Activated T-helper 1 cell treated with anti-CD3 and anti-CD28 coated beads, Interleukin-12 subunit alpha, Interleukin-12 subunit beta, Interleukin-2, Interleukin-4 antibody, amounts not matched to agents 30 ng/mL and 10 ng/mL and 1 ng/mL, durations not matched to agents 14 hours and 24 hours and 36 hours (primary cell): Measurements from ENCODE around the gene TMEM178B. TPM values are rescaled to one million over a fixed set of nuclear protein-coding genes. Genes with fewer than 3 reads are reported as not detected.
A peak's percentile ranks its signal among the peaks of the same experiment; 100 is the strongest.
"Not testable (repeated sequence)": the region's sequence is repeated elsewhere in the genome, so short reads cannot be mapped to it uniquely, and the experiment has no call there.

Experiments used
- DNase-seq: peaks from one replicate; pipeline ENCODE4 v3.0.0; 2021; ENCODE audit warnings: low spot score
- H3K27ac Mint-ChIP-seq: one replicate; pipeline ENCODE4 v1.8.0; 2021; ENCODE audit warnings: mild to moderate bottlenecking, mixed read lengths
- H3K27me3 Mint-ChIP-seq: one replicate; pipeline ENCODE4 v1.8.0; 2022; ENCODE audit warnings: mild to moderate bottlenecking, moderate library complexity, mixed read lengths; ENCODE audit not compliant: insufficient read depth
- H3K36me3 Mint-ChIP-seq: one replicate; pipeline ENCODE4 v1.8.0; 2021; ENCODE audit warnings: low read depth, mixed read lengths
- H3K4me1 Mint-ChIP-seq: one replicate; pipeline ENCODE4 v1.8.0; 2021; ENCODE audit warnings: low read depth, mixed read lengths
- H3K4me3 Mint-ChIP-seq: one replicate; pipeline ENCODE4 v1.8.0; 2021; ENCODE audit warnings: mild to moderate bottlenecking, moderate library complexity, mixed read lengths
- H3K9me3 Mint-ChIP-seq: one replicate; pipeline ENCODE4 v1.8.0; 2021; ENCODE audit warnings: mixed read lengths
- intact Hi-C: fragments of 100-400 bp; cut with micrococcal nuclease; formaldehyde crosslinking; loops from one replicate; pipeline ENCODE4 v1.15.1; 2024
- total RNA-seq: library from RNA; stranded (reverse); gene quantifications from 2 replicates; pipeline ENCODE4 v1.2.3, GENCODE V29; 2022

TMEM178B gene
- total RNA-seq, 1 donor from 2014 or later, result 2.5 TPM

DNA sequence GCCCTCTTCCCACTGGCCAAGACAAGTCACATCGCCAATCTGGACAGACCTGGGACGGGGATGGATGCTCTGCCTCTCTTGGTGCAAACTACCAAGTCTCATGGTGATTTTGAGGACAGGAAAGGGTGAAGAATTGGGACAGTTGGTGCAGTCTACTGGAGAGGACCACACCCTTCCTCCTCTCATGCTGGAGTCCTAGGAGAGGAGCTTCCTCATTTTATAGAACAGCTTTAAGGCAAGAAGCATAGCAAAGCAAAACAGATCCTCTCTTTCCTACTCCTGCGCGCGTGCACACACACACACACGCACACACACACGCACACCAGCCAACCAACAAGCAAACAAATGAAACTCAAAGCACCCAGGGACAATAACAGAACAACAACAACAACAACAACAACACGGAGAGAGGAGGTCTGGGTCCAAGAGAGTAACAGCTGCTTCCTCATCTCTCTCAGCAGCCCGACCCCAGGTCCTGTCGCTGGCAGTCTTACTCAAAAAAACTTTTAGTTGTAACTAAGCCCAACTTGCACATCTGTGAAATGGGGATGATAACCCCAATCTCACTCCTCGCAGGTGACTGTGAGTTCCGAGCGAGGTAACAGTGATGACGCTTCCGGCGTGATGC lies 83.4 kb downstream of the TMEM178B start:
- H3K4me1 Mint-ChIP-seq, result no peaks in the 10 kb centered on the region
- no peak overlapping the region for H3K4me3 Mint-ChIP-seq
- H3K27ac Mint-ChIP-seq, result no peak overlapping the region
- no peaks in the 10 kb centered on the region for H3K9me3 Mint-ChIP-seq
- DNase-seq, result no peak
- intact Hi-C loops, result no loop called here
- no peaks in the 10 kb centered on the region for H3K36me3 Mint-ChIP-seq
- peaks cover 3% of the 10 kb centered on the region for H3K27me3 Mint-ChIP-seq

DNA sequence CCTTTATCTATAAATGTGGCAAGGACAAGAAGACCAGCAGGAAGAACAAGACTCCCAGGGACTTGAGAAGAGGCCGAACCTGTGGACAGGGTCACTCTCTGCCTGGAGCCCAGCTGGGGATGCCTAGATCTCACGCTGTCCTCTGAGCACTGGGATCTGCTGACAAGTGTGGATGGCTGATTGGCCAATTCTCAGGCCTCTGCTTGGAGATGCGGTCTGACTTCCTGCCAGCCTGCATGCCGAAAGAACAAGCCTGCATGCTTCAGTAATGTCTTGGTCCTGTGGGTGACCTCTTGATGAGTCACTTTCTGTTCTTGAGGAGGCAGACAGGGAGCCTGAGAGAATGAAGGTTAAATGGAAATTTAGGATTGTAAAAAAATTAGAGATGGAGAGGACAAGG lies 84.7 kb downstream of the TMEM178B start:
- Mint-ChIP-seq H3K27ac (no peak overlapping the region), H3K9me3 (peaks cover 4% of the 10 kb centered on the region), H3K4me1 (no peaks in the 10 kb centered on the region), H3K4me3 (no peak overlapping the region), H3K27me3 (peaks cover 1% of the 10 kb centered on the region), H3K36me3 (no peaks in the 10 kb centered on the region)
- no peak for DNase-seq
- intact Hi-C loops, result no loop called here

DNA sequence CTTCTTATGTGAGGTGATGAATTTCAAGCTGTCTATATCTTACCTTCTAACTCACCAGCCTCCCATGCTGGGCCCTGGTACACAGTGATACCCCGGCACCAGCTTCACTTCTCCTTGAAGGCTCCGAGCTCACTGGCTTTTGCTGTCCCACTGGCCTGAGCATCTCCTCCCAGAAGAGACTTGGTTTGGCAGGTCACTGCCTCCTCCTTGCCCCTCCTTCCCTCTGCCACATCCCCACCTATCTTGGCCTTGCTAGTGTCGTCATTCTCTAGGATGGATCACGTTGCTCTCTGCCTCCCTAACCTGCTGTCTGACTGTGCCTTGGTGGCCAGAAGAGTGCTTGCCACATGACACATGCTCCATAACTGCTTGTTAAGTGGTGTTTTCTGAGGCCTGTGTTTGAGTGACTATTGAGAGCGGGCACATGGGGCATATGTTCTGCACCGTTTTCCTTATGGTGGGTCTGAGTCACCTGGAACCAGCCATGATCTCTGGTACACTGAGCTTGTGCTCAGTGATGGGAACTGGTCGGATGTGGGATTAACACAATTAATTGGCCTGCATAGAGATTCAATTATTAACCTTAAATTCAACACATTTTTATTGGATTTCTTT lies 86.5 kb downstream of the TMEM178B start:
- H3K36me3 Mint-ChIP-seq, result no peaks in the 10 kb centered on the region
- H3K27me3 Mint-ChIP-seq, result peaks cover 1% of the 10 kb centered on the region
- peaks cover 4% of the 10 kb centered on the region for H3K9me3 Mint-ChIP-seq
- intact Hi-C loops, result no loop called here
- H3K4me1 Mint-ChIP-seq, result no peaks in the 10 kb centered on the region
- no peak overlapping the region for H3K4me3 Mint-ChIP-seq
- no peak for DNase-seq
- H3K27ac Mint-ChIP-seq, result no peak overlapping the region

GRCh38 chr7:141161550-141162535 lies 88.0 kb downstream of the TMEM178B start:
- Mint-ChIP-seq H3K27ac (no peak overlapping the region), H3K36me3 (no peaks in the 10 kb centered on the region), H3K27me3 (peaks cover 1% of the 10 kb centered on the region), H3K4me3 (no peak overlapping the region), H3K4me1 (no peaks in the 10 kb centered on the region), H3K9me3 (peaks cover 4% of the 10 kb centered on the region)
- intact Hi-C loops, result no loop called here
- DNase-seq, result no peak

- intact Hi-C loops, result no loop called here
- peaks cover 4% of the 10 kb centered on the region for H3K9me3 Mint-ChIP-seq
- no peaks in the 10 kb centered on the region for H3K36me3 Mint-ChIP-seq
- no peaks in the 10 kb centered on the region for H3K4me1 Mint-ChIP-seq
- H3K27me3 Mint-ChIP-seq, result peaks cover 1% of the 10 kb centered on the region
- H3K4me3 Mint-ChIP-seq, result no peak overlapping the region
- DNase-seq, result no peak
- H3K27ac Mint-ChIP-seq, result no peak overlapping the region
Observed at GRCh38 chr7:141165521-141165920, 91.7 kb downstream of the TMEM178B start.

DNA sequence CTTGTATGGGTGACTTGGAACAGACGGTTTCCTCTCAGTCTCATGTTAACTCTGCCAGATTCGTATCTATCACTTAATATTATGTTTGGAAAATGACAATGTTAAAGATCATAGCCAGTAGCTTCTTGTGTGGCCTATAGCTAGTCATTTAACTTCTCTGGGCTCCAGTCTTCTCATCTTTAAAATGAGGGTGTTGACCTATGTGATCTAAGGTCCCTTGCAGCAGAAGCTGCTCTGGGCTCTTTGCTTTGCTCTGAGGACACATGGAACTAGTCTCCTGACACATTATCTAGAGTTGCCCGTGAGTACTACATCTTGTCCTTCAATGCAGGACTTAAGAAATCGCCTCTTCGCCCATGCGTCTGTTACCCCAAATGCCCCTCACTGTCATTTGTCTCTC lies 93.1 kb downstream of the TMEM178B start:
- H3K4me3 Mint-ChIP-seq, result no peak overlapping the region
- H3K27me3 Mint-ChIP-seq, result peaks cover 1% of the 10 kb centered on the region
- intact Hi-C loops, result no loop called here
- H3K4me1 Mint-ChIP-seq, result no peaks in the 10 kb centered on the region
- H3K27ac Mint-ChIP-seq, result no peak overlapping the region
- H3K36me3 Mint-ChIP-seq, result no peaks in the 10 kb centered on the region
- peaks cover 4% of the 10 kb centered on the region for H3K9me3 Mint-ChIP-seq
- no peak for DNase-seq

DNA sequence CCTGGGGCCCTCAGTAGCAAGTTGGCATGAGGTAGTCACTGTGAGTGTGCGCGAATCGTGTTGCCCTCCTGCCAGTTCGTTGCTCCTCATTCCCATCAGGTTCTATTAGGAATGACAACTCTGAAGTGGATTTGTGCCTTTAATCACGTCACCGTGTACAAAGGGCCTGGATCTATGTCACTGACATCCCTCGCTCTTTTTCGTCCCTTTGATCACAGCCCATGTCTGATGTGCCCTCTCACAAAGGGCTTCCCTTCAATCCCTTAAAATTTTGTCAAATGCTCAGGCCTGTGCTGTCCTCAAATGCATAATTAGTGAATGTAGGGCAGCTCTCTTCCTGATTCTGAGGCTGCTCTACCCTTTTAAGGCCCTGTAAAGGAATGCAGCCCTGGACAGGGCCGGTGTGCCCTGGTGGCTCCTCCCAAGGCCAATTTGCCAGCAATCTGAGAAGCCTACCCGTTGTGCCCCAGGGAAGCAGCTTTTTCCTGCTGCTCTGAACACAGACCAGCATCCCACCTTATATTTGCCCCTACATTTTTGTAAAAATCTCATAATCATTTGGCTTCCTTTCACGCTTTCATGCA lies 93.6 kb downstream of the TMEM178B start:
- Mint-ChIP-seq H3K36me3 (no peaks in the 10 kb centered on the region), H3K4me1 (no peaks in the 10 kb centered on the region), H3K9me3 (peaks cover 4% of the 10 kb centered on the region), H3K4me3 (no peak overlapping the region), H3K27me3 (peaks cover 1% of the 10 kb centered on the region), H3K27ac (no peak overlapping the region)
- intact Hi-C loops, result no loop called here
- DNase-seq, result no peak

DNA sequence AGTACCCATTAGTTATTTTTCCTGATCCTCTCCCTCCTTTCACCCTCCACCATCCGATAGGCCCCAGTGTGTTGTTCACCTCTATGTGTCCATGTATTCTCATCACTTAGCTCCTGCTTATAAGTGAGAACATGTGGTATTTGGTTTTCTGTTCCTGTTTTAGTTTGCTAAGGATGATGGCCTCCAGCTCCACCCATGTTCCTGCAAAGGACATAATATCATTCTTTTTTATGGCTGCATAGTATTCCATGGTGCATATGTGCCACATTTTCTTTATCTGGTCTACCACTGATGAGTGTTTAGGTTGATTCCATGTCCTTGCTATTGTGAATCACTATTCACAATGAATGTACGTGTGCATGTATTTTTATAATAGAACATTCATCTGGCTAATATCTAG lies 95.3 kb downstream of the TMEM178B start:
- H3K4me3 Mint-ChIP-seq, H3K27ac Mint-ChIP-seq, H3K9me3 Mint-ChIP-seq, H3K36me3 Mint-ChIP-seq, H3K4me1 Mint-ChIP-seq, DNase-seq, intact Hi-C loops, H3K27me3 Mint-ChIP-seq: not testable (repeated sequence)

- intact Hi-C loops, H3K27ac Mint-ChIP-seq, H3K4me3 Mint-ChIP-seq, H3K4me1 Mint-ChIP-seq, H3K27me3 Mint-ChIP-seq, H3K36me3 Mint-ChIP-seq, H3K9me3 Mint-ChIP-seq, DNase-seq: not testable (repeated sequence)
Observed at GRCh38 chr7:141175728-141176127, 101.9 kb downstream of the TMEM178B start.

- DNase-seq, intact Hi-C loops, H3K36me3 Mint-ChIP-seq, H3K4me3 Mint-ChIP-seq, H3K4me1 Mint-ChIP-seq, H3K27me3 Mint-ChIP-seq, H3K9me3 Mint-ChIP-seq: not testable (repeated sequence)
- H3K27ac Mint-ChIP-seq, result peak overlapping the region; percentile 10
Observed at GRCh38 chr7:141177120-141177519, 103.3 kb downstream of the TMEM178B start.

- Mint-ChIP-seq H3K9me3 (no peaks in the 10 kb centered on the region), H3K4me1 (peaks cover 8% of the 10 kb centered on the region), H3K4me3 (no peak overlapping the region), H3K27me3 (peaks cover 10% of the 10 kb centered on the region), H3K27ac (no peak overlapping the region), H3K36me3 (peaks cover 1% of the 10 kb centered on the region)
- no peak for DNase-seq
- intact Hi-C loops, result no loop called here
Observed at GRCh38 chr7:141178486-141179135, 104.7 kb downstream of the TMEM178B start.

DNA sequence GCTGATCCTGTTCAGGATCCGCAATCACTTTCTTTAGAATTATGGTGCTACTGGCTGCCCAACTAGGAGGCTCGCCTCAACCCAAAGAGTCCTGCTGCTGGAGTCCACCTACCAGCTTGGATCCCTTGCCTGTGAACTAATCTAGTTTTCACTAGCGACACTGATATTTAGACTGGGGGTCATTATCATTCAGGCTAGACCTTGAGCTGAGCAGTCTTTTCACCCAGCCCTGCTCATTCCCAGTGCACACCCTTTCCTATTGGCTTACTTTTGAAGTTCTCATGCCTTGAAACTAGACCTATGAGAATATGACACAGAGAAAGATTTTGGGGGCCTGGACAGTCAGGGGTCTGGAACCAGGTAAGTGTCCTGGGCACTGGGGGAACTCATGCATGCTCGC lies 107.9 kb downstream of the TMEM178B start:
- Mint-ChIP-seq H3K27me3 (peaks cover 7% of the 10 kb centered on the region), H3K9me3 (no peaks in the 10 kb centered on the region), H3K27ac (no peak overlapping the region)

More for the DNA sequence above, 107.9 kb downstream of the TMEM178B start:
- Mint-ChIP-seq H3K36me3 (no peaks in the 10 kb centered on the region), H3K4me1 (peaks cover 6% of the 10 kb centered on the region), H3K4me3 (no peak overlapping the region)
- intact Hi-C loops, result no loop called here
- DNase-seq, result no peak
